ENCODE results near the gene VWA5B2.

DNA sequence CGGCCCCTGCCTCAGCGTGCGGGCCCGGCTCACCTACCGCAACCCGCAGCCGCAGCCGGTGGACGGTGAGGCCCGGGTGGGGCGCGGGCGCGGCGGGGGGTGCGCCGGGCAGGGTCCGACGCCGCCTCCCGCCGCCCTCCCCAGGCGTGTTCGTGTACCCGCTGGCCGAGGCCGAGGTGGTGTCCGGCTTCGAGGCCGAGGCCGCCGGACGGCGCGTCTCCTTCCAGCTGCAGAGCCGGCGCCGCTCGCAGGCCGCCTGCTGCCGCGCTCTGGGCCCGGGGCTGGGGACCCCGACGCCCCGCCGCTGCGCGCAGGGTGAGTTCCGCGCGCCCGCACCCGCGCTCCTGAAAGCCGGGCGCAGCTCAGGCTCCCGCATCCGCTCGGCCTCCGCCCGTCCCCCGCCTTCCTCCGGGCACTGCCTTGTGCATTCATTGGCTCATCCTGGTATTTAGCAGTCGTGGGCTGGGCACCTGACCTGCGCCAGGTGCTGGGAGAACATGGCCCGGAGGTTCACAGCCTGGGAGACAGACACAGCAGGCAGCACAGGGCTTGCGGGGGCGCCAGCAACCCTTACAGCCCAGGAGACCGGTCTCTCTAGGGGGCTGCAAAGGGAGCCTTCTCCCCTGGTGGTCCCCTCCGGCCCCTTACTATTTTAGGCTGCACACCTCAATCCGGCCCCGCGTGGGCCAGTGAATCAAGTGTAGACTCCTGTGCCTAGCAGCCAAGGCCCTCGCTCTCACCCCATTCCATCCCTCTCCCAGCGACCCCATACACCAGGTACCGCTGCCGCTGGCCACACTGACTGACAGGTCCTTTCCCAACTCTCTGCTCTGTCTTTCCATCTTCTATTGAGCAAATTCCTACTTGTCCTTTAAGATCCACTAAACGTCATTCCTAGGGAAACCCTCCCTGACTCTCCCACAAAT is 1.5 kb downstream of the VWA5B2 start:
- TF ChIP-seq ZNF830 (tag by site-specific recombination; IDR thresholded peaks at IDR 0.05; ENCODE audit: low read depth), result no peak
- TF ChIP-seq ZBTB8A (tag by site-specific recombination; IDR thresholded peaks at IDR 0.05), result no peak
- TF ChIP-seq ZBTB21 (tag by site-specific recombination; IDR thresholded peaks at IDR 0.05), result no peak
- no peak for TF ChIP-seq ZNF2 (tag by site-specific recombination; IDR thresholded peaks at IDR 0.05)
- TF ChIP-seq ZBTB17 (tag by site-specific recombination; IDR thresholded peaks at IDR 0.05), result no peak
- no peak for TF ChIP-seq ZNF555 (tag by site-specific recombination; conservative IDR thresholded peaks at IDR 0.05)
- no peak for TF ChIP-seq ZNF560 (tag by site-specific recombination; IDR thresholded peaks at IDR 0.05; ENCODE audit: borderline replicate concordance)
- TF ChIP-seq, protein P1, sequence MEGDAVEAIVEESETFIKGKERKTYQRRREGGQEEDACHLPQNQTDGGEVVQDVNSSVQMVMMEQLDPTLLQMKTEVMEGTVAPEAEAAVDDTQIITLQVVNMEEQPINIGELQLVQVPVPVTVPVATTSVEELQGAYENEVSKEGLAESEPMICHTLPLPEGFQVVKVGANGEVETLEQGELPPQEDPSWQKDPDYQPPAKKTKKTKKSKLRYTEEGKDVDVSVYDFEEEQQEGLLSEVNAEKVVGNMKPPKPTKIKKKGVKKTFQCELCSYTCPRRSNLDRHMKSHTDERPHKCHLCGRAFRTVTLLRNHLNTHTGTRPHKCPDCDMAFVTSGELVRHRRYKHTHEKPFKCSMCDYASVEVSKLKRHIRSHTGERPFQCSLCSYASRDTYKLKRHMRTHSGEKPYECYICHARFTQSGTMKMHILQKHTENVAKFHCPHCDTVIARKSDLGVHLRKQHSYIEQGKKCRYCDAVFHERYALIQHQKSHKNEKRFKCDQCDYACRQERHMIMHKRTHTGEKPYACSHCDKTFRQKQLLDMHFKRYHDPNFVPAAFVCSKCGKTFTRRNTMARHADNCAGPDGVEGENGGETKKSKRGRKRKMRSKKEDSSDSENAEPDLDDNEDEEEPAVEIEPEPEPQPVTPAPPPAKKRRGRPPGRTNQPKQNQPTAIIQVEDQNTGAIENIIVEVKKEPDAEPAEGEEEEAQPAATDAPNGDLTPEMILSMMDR (tag by site-specific recombination; IDR thresholded peaks at IDR 0.05), result no peak
- no peak for TF ChIP-seq ZNF146 (tag by site-specific recombination; IDR thresholded peaks at IDR 0.05)
- no peak for TF ChIP-seq TCF7L2 (IDR thresholded peaks at IDR 0.05; ENCODE audit: borderline replicate concordance, low read depth, low read length)
- TF ChIP-seq ZNF629 (tag by site-specific recombination; IDR thresholded peaks at IDR 0.05), result no peak

Measured in HEK293 (cell line).